Trophoblast cell (in vitro differentiated cells and primary cell): Measurements from ENCODE around the gene RPL7L1.
"Not testable (repeated sequence)": the region's sequence is repeated elsewhere in the genome, so short reads cannot be mapped to it uniquely, and the experiment has no call there.

Experiments
- DNase-seq, 2 donors: peaks; one replicate each; pipeline ENCODE4 v3.0.0-alpha.2; 2016
- H2AFZ ChIP-seq: 2 replicates; pipeline ENCODE4 v1.6.1; 2013; ENCODE audit warnings: low read length, moderate library complexity, mild to moderate bottlenecking; ENCODE audit not compliant: insufficient read depth, poor library complexity
- H2AK5ac ChIP-seq: 2 replicates; pipeline ENCODE4 v1.6.1; 2013; ENCODE audit warnings: mild to moderate bottlenecking, low read length
- H2BK120ac ChIP-seq: 2 replicates; pipeline ENCODE4 v1.6.1; 2013; ENCODE audit warnings: low read length, mild to moderate bottlenecking, moderate library complexity; ENCODE audit not compliant: insufficient read depth, poor library complexity
- H2BK12ac ChIP-seq: 2 replicates; pipeline ENCODE4 v1.6.1; 2013; ENCODE audit warnings: mild to moderate bottlenecking, low read length, moderate library complexity
- H2BK5ac ChIP-seq: 2 replicates; pipeline ENCODE4 v1.6.1; 2013; ENCODE audit warnings: low read length, low read depth, moderate library complexity, mild to moderate bottlenecking; ENCODE audit not compliant: poor library complexity
- H3K14ac ChIP-seq: 2 replicates; pipeline ENCODE4 v1.6.1; 2013; ENCODE audit warnings: mild to moderate bottlenecking, low read length
- H3K18ac ChIP-seq: 2 replicates; pipeline ENCODE4 v1.6.1; 2013; ENCODE audit warnings: mild to moderate bottlenecking, low read length
- H3K23ac ChIP-seq: 2 replicates; pipeline ENCODE4 v1.6.1; 2013; ENCODE audit warnings: low read length
- H3K27ac ChIP-seq: 2 replicates; pipeline ENCODE4 v1.5.1; 2013; ENCODE audit warnings: low read depth, mild to moderate bottlenecking, inconsistent platforms, low read length, moderate library complexity
- H3K27me3 ChIP-seq: 2 replicates; pipeline ENCODE4 v1.6.1; 2013; ENCODE audit warnings: inconsistent platforms, mild to moderate bottlenecking, low read length, moderate library complexity; ENCODE audit not compliant: insufficient read depth
- H3K36me3 ChIP-seq, 2 experiments: 1 replicate in 1 of 2; 2 replicates in 1 of 2; pipeline ENCODE4 v1.6.1; 2013; ENCODE audit warnings: low read length in 2 of 2, mild to moderate bottlenecking in 2 of 2, moderate library complexity in 1 of 2; ENCODE audit not compliant: insufficient read depth in 2 of 2, control insufficient read depth in 1 of 2
- H3K4ac ChIP-seq: 2 replicates; pipeline ENCODE4 v1.6.1; 2013; ENCODE audit warnings: low read depth, mild to moderate bottlenecking, low read length, moderate library complexity
- H3K4me1 ChIP-seq, 2 experiments: 1 replicate in 1 of 2; 2 replicates in 1 of 2; pipeline ENCODE4 v1.6.1; 2013; ENCODE audit warnings: low read length in 2 of 2, mild to moderate bottlenecking in 2 of 2, moderate library complexity in 1 of 2; ENCODE audit not compliant: insufficient read depth in 2 of 2, control insufficient read depth in 1 of 2
- H3K4me2 ChIP-seq: 2 replicates; pipeline ENCODE4 v1.6.1; 2013; ENCODE audit warnings: inconsistent platforms, mild to moderate bottlenecking, low read length, moderate library complexity
- H3K4me3 ChIP-seq: 2 replicates; pipeline ENCODE4 v1.5.1; 2013; ENCODE audit warnings: mild to moderate bottlenecking, low read depth, low read length, inconsistent platforms
- H3K79me1 ChIP-seq: one replicate; pipeline ENCODE4 v1.6.1; 2013; ENCODE audit warnings: low read length
- H3K79me2 ChIP-seq: 2 replicates; pipeline ENCODE4 v1.6.1; 2013; ENCODE audit warnings: low read length, mild to moderate bottlenecking; ENCODE audit not compliant: control insufficient read depth, insufficient read depth, poor library complexity
- H3K9ac ChIP-seq: 2 replicates; pipeline ENCODE4 v1.6.1; 2013; ENCODE audit warnings: mild to moderate bottlenecking, low read length
- H3K9me3 ChIP-seq: 2 replicates; pipeline ENCODE4 v1.6.1; 2013; ENCODE audit warnings: low read depth, mild to moderate bottlenecking, control low read depth, inconsistent platforms, low read length; ENCODE audit not compliant: insufficient read depth
- H4K12ac ChIP-seq: 2 replicates; pipeline ENCODE4 v1.6.1; 2013; ENCODE audit warnings: low read depth, mild to moderate bottlenecking, low read length, moderate library complexity
- H4K8ac ChIP-seq: 2 replicates; pipeline ENCODE4 v1.6.1; 2013; ENCODE audit warnings: low read depth, mild to moderate bottlenecking, low read length, moderate library complexity
- H4K91ac ChIP-seq: one replicate; pipeline ENCODE4 v1.6.1; 2013; ENCODE audit warnings: low read depth, mild to moderate bottlenecking, low read length, moderate library complexity
- WGBS: extraction: QIAGEN DNeasy Blood & Tissue Kit; methylation state at CpG from one replicate; pipeline ENCODE4 v1.1.7; 2013; ENCODE audit warnings: missing lambda C conversion rate; ENCODE audit not compliant: insufficient read length, insufficient coverage; ENCODE audit errors: extremely low coverage; 5-methylcytosine and 5-hydroxymethylcytosine counted together

Gene RPL7L1

GRCh38 chr6:42871711-42872110 is 7.7 kb upstream of the RPL7L1 start:
- H3K79me2 ChIP-seq = no peaks in the 10 kb centered on the region
- H2BK5ac ChIP-seq = no peak overlapping the region
- peaks cover 0 to 5% of the 10 kb centered on the region in 2 experiments for H3K36me3 ChIP-seq
- DNase-seq = no peak
- no peaks in the 10 kb centered on the region for H3K9me3 ChIP-seq
- no peak overlapping the region for H3K9ac ChIP-seq
- H3K4me2 ChIP-seq = no peak overlapping the region
- no peaks in the 10 kb centered on the region for H3K27me3 ChIP-seq
- H3K14ac ChIP-seq = no peak overlapping the region
- no peaks in the 10 kb centered on the region for H3K79me1 ChIP-seq
- no peak overlapping the region for H3K23ac ChIP-seq
- no peak overlapping the region for H4K91ac ChIP-seq
- no peak overlapping the region for H4K8ac ChIP-seq
- H2AFZ ChIP-seq = no peak overlapping the region
- H3K4me3 ChIP-seq = no peak overlapping the region
- H3K27ac ChIP-seq = no peak overlapping the region
- whole genome bisulfite sequencing = no CpG with 5 or more reads among the region's 3 CpGs
- H2BK12ac ChIP-seq = no peak overlapping the region
- peaks cover 3% of the 10 kb centered on the region in 2 experiments for H3K4me1 ChIP-seq
- no peak overlapping the region for H4K12ac ChIP-seq
- H2BK120ac ChIP-seq = no peak overlapping the region
- no peak overlapping the region for H3K4ac ChIP-seq
- H3K18ac ChIP-seq = no peak overlapping the region
- no peak overlapping the region for H2AK5ac ChIP-seq

- H3K27me3 ChIP-seq = no peaks in the 10 kb centered on the region
- no peak overlapping the region for H3K23ac ChIP-seq
- no peak overlapping the region for H2BK12ac ChIP-seq
- H3K14ac ChIP-seq = no peak overlapping the region
- H4K12ac ChIP-seq = no peak overlapping the region
- no peak overlapping the region for H4K8ac ChIP-seq
- H3K9ac ChIP-seq = no peak overlapping the region
- no peak overlapping the region for H4K91ac ChIP-seq
- no peaks in the 10 kb centered on the region for H3K79me1 ChIP-seq
- WGBS = no CpG with 5 or more reads among the region's 2 CpGs
- no peak overlapping the region for H3K4ac ChIP-seq
- no peak overlapping the region for H2BK120ac ChIP-seq
- H3K4me3 ChIP-seq = no peak overlapping the region
- H3K18ac ChIP-seq = no peak overlapping the region
- no peaks in the 10 kb centered on the region for H3K79me2 ChIP-seq
- no peak for DNase-seq
- H3K9me3 ChIP-seq = no peaks in the 10 kb centered on the region
- no peak overlapping the region for H2AFZ ChIP-seq
- no peaks in the 10 kb centered on the region for H3K36me3 ChIP-seq
- no peak overlapping the region for H3K27ac ChIP-seq
- no peak overlapping the region for H3K4me2 ChIP-seq
- no peak overlapping the region for H2BK5ac ChIP-seq
- H3K4me1 ChIP-seq = peaks cover 3% of the 10 kb centered on the region in 2 experiments
- H2AK5ac ChIP-seq = no peak overlapping the region
These were observed 6.1 kb upstream of the RPL7L1 start for GRCh38 chr6:42873313-42873712.

GRCh38 chr6:42877695-42878094 is 1.7 kb upstream of the RPL7L1 start:
- Histone ChIP-seq H2BK5ac (no peak overlapping the region), H3K4ac (no peak overlapping the region), H3K4me3 (no peak overlapping the region), H2AK5ac (peak overlapping the region; percentile 94), H3K23ac (no peak overlapping the region), H3K4me2 (no peak overlapping the region), H2BK120ac (no peak overlapping the region), H3K9ac (no peak overlapping the region), H4K8ac (peak overlapping the region; percentile 84), H3K27me3 (no peaks in the 10 kb centered on the region), H3K9me3 (no peaks in the 10 kb centered on the region), H3K14ac (no peak overlapping the region), H3K18ac (no peak overlapping the region), H3K27ac (no peak overlapping the region), H3K79me1 (peaks cover 11% of the 10 kb centered on the region), H2BK12ac (peak overlapping the region; percentile 76), H3K36me3 (peaks cover 7 to 9% of the 10 kb centered on the region in 2 experiments), H2AFZ (no peak overlapping the region), H3K4me1 (peaks cover 0 to 3% of the 10 kb centered on the region in 2 experiments), H3K79me2 (peaks cover 14% of the 10 kb centered on the region), H4K12ac (no peak overlapping the region), H4K91ac (no peak overlapping the region)
- WGBS = no CpG with 5 or more reads among the region's 3 CpGs
- DNase-seq = peak; percentile 2 to 53

GRCh38 chr6:42880240-42880817 is 913 bp downstream of the RPL7L1 start:
- Histone ChIP-seq H2AK5ac (peak overlapping the region; percentile 97), H3K79me2 (peaks cover 14% of the 10 kb centered on the region), H3K18ac (peak overlapping the region; percentile 85), H4K12ac (peak overlapping the region; percentile 98), H3K14ac (peak overlapping the region; percentile 55), H2AFZ (peak overlapping the region; percentile 42), H3K36me3 (peaks cover 17 to 34% of the 10 kb centered on the region in 2 experiments), H3K27ac (peak overlapping the region; percentile 64), H2BK120ac (peak overlapping the region; percentile 90), H3K4me2 (peak overlapping the region; percentile 84), H4K8ac (peak overlapping the region; percentile 99), H2BK5ac (peak overlapping the region; percentile 85), H4K91ac (peak overlapping the region; percentile 74), H3K79me1 (peaks cover 11% of the 10 kb centered on the region), H3K9ac (peak overlapping the region; percentile 95), H3K4ac (peak overlapping the region; percentile 91), H3K4me3 (peak overlapping the region; percentile 78)
- no CpG with 5 or more reads among the region's 25 CpGs for WGBS
- H3K23ac ChIP-seq, H3K4me1 ChIP-seq, H3K27me3 ChIP-seq, H3K9me3 ChIP-seq, DNase-seq, H2BK12ac ChIP-seq: not testable (repeated sequence)
